Fibroblast of peridontal ligament (primary cell): ENCODE data around the gene EYA4.

Source experiments
- DNase-seq: peaks from one replicate; pipeline ENCODE4 v3.0.0-alpha.2; 2010; ENCODE audit errors: extremely low read depth

EYA4 gene

DNA sequence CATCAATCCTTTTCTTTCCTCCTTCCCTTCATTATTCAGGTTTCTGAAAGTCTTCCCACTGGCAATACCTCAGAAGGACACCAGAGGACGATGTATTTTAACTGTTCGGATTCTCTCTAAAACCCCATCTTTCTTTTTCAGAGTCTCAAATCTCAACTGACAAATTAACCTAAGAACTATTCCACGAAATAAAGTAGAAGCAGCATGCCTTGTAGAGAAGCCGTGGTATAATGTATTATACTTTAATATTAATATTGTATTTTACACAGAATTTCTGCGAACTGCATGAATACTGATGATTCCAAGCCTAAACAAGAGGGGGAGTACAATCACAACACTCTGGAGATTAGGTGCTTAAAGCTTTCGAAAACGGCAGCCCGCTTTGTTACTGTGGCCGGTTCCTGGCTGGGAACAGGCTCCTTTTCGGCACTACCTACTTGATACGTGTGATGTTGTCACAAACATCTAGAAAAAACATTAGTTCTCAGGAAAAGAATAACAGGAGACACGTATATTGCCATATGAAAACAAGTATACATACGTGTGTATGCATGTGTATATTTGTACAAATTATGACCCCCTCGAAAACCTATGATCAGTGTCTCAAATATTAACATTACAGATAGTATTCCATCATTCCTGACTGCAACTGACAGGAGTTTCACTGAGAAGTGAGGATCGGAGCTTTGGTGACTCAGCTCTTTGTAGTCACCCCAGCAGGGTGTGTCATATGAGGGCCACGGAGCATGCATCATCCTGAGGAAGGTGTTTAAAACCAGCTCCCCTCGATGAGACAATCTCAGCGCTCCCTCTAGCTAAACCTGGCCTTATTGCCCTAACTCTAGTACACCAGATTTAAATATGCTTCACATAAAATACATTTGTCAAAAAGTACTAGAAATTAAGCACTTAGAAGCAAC lies 328.1 kb downstream of the EYA4 start:
- peak; percentile 91 for DNase-seq

DNA sequence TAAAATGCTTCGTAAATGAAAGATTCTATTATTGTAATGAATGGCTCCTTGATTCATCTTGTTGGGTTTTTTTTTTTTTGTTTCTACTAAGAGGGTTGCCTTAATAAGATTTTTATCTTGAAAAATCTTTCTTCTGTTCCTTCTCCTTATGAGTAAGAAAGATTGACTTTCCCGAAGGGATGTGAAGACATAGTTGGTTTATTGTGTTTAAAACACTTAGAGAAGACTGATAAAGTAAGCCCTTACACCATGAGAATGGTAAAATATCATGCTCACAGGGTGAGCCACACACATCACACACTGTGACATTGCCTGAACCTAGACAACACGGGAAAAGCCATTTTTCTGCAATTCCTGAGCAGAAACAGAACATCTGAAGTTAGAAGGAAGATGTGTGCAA lies 330.5 kb downstream of the EYA4 start:
- DNase-seq, result no peak

DNA sequence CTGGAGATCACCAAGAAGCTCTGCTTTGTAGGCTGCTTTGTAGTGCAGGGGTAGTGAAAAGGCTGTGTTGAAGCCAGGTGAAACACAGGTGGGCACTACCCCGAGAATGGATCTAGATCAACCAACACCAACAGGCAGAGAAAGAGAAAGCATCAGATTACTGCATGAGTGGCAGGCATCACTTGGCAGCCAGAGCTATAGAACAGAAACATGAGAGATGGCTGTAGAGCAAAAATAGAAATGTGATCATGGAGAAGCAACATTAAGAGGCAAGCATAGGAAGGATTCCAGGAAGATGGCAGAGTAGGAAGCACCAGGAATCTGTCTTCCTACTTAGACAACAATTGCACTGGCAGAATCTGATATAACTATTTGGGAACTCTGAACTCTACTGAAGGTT lies 336.7 kb downstream of the EYA4 start:
- DNase-seq, result no peak
